ENCODE data around the gene UTY. TPM values are rescaled to one million over a fixed set of nuclear protein-coding genes. Genes with fewer than 3 reads are reported as not detected.

Gene UTY
- total and polyA plus RNA-seq, 9 of the 15 experiments (the other 6 are each of a cell fraction or from before 2014, with no cell fraction given) = 0.09 TPM; not detected in 8

- Histone ChIP-seq H4K20me1 (replicated peaks; ENCODE audit: control insufficient read depth, insufficient read depth, low read length) (no peaks in the 10 kb centered on the region), H3K79me2 (ENCODE audit: control insufficient read depth, insufficient read depth, low read length) (no peaks in the 10 kb centered on the region), H3K27ac (ENCODE audit: extremely low read depth, low read depth, low read length) (no peak overlapping the region), H2AFZ (ENCODE audit: low read depth, low read length) (no peak overlapping the region), H3K4me2 (ENCODE audit: insufficient read depth, low read length) (no peak overlapping the region), H3K4me1 (replicated peaks in 1 of 2; ENCODE audit: control insufficient read depth in 2 of 2, insufficient read depth in 2 of 2, low read length in 2 of 2) (no peaks in the 10 kb centered on the region), H3K4me3 (no peak overlapping the region), H3K9me3 (replicated peaks; ENCODE audit: control insufficient read depth, insufficient read depth, low read depth, low read length) (no peaks in the 10 kb centered on the region), H3K9ac (ENCODE audit: insufficient read depth in 1 of 2, low read depth in 2 of 2, low read length in 2 of 2) (no peak overlapping the region), H3K9me1 (ENCODE audit: control insufficient read depth, insufficient read depth, low read length) (no peaks in the 10 kb centered on the region), H3K36me3 (ENCODE audit: control insufficient read depth, insufficient read depth, low read length) (no peaks in the 10 kb centered on the region), H3K27me3 (ENCODE audit: control insufficient read depth in 2 of 2, insufficient read depth in 2 of 2, low read length in 2 of 2) (no peaks in the 10 kb centered on the region)
- DNase-seq (ENCODE audit: extremely low read depth in 1 of 4, low spot score in 3 of 4) = no peak
- TF ChIP-seq ZC3H11A (IDR thresholded peaks at IDR 0.05; ENCODE audit: low read depth, low read length) = no peak
- TF ChIP-seq SMAD3 (CRISPR knock-in tag; conservative IDR thresholded peaks at IDR 0.05) = no peak
- no peak for TF ChIP-seq MIER1 (IDR thresholded peaks at IDR 0.05; ENCODE audit: low read depth)
- TF ChIP-seq CBFA2T3 (IDR thresholded peaks at IDR 0.05) = no peak
- TF ChIP-seq ZNF140 (CRISPR knock-in tag; IDR thresholded peaks at IDR 0.05) = no peak
- TF ChIP-seq KLF10 (CRISPR knock-in tag; IDR thresholded peaks at IDR 0.05) = no peak
- TF ChIP-seq THAP7 (CRISPR knock-in tag; IDR thresholded peaks at IDR 0.05) = no peak
- no peak for TF ChIP-seq SPI1 (IDR thresholded peaks at IDR 0.05; ENCODE audit: borderline replicate concordance, low read depth, low read length)
- TF ChIP-seq CBX1 (IDR thresholded peaks at IDR 0.05; ENCODE audit: low read depth) = no peak
- no peak for TF ChIP-seq NFXL1 (CRISPR knock-in tag; IDR thresholded peaks at IDR 0.05)
- FAIRE-seq = no peak
- in situ Hi-C loops (cut with MboI) (no loop called here), intact Hi-C loops (cut with micrococcal nuclease) (no loop called here)
- ChIA-PET CTCF (ENCODE audit: low intra/inter-chr PET ratio) (no interaction called here), POLR2A (no interaction called here)
- whole genome bisulfite sequencing (ENCODE audit: insufficient coverage, low coverage, missing lambda C conversion rate) = no CpG with 5 or more reads among the region's 4 CpGs
- no TSS peak for BruUV-seq (replicated peaks)
- no peak for ATAC-seq
Observed at GRCh38 chrY:13300795-13301194, 179.0 kb downstream of the UTY start.
